HG03060 (cell line): ENCODE results near the gene RIN3.
"Not testable (repeated sequence)": the region's sequence is repeated elsewhere in the genome, so short reads cannot be mapped to it uniquely, and the experiment has no call there.

Source experiments
- ATAC-seq: cut with Tn5 transposase; IDR thresholded peaks from one replicate; pipeline ENCODE4 v1.9.1; 2021; ENCODE audit warnings: low read depth, moderate number of reproducible peaks; ENCODE audit not compliant: unreplicated experiment

The RIN3 gene

DNA sequence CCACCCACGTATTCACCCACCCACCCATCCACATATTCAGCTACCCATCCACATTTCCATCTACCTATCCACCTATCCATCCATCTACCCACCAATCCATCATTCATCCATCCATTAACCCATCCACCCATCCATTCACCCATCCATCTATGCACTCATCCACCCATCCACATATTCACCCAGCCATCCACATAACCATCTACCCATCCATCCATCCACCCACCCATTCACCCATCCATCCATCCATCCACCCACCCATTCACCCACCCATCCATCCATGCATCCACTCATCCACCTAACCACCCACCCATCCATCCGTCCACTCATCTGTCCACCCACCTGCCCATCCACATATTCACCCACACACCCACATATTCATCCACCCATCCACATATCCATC, 164.4 kb downstream of the RIN3 start:
- ATAC-seq, result no peak

DNA sequence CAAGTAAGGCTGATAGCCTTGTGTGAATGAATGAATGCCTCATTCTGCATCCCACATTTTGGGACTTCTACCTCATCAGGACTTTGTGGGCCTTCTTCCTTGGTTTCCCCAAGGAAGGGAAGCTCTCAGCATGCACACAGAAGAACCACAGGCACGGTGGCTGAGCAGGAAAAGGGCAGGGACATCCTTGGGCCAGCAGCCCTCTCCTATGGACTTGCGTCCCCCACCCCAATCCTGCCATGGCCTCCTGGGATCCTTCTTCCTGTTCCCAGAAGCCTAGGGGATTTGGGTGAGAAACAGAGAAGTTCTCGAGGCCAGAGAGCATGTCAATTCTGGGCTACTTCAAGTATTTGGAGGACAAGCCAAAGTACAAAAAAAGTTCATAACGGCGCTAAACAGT, 165.2 kb downstream of the RIN3 start:
- no peak for ATAC-seq

DNA sequence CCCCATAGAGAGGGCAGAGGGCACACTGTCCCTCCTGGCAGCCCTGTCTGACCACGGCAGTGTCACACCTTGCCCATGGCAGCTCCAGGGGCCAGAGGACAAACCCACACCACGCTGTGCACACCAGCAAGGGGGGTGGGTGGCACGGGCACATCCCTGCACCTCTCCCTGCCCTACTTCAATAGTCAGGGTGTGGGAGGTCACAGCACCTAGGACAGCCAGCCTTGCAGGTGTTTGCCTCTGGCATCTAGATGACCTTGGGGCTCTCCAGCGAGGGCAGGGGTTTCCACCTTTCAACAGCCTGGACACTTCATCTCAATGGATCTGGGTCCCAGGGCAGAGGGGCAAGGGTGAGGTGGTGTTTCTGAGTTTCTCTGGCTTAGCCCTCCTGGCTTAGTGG, 165.7 kb downstream of the RIN3 start:
- ATAC-seq, result no peak

DNA sequence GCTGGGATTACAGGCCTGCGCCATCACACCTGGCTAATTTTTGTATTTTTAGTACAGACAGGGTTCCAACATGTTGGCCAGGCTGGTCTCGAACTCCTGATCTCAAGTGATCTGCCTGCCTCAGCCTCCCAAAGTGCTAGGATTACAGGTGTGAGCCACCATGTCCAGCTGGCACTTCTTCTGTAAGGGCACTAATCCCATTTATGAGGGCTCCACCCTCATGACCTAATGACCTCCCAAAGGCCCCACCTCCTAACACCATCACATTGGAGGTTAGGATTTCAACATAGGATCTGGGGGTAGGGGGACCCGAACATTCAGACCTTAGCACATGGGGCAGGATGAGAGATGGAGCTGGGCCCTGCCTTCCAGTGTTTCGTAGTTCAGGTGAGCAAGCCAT, 166.7 kb downstream of the RIN3 start:
- ATAC-seq, result not testable (repeated sequence)

DNA sequence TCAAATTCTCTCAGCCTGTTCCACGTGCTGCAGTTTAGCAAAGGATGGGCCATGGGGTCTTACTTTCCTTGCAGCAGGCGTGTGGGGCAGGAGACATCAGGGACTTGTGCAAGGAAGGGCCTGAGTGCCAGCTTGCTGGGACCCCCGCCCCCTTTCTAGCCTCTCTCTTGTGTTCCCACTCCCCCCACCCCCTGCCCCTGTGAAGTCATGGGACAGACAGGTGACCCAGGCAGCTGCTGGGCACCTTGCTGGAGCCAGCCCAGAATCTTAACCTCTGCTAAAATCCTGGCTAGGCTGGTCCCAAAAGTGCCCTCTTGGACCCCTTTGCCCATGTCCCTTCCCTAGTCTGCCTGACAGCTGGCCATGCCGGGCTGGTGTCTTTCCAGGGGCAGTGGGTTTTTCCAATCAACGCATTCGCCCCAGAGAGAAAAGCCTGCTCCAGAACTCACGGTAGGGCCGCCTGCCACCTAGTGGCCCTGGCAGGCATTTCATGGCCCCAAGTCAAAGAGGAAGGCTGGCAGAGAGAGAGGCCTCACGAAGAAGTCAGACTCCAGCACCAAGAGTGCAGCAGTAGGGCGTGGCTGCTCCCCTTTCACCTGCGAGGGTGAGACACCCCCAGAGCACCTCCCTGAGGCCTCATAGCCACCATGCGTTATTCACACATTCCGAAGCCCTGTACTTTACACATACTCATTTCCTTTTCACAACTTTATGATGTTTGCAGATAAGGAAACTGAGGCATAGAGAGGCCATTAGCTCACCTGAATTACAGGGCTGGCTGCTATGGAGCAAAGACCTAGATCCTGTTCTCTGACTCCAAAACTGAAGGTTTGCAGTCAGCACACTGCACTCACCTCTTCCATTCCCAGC, 167.4 kb downstream of the RIN3 start:
- ATAC-seq, result no peak

DNA sequence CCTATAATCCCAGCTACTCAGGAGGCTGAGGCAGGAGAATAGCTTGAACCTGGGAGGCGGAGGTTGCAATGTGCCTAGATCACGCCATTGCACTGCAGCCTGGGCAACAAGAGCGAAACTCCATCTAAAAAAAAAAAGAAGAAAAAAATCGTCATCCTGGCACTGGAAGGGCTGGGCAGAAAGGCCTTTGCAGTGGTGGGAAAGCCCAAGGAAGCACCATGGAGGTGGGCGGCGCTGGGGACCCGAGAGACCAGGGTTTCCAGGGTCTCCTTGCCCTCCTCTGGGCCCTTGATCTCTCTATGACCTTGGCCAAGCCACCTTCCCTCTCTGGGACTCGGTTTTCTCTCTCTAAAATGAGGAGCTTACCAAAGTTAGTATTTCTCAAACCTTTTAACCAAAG, 169.5 kb downstream of the RIN3 start:
- ATAC-seq, result no peak

DNA sequence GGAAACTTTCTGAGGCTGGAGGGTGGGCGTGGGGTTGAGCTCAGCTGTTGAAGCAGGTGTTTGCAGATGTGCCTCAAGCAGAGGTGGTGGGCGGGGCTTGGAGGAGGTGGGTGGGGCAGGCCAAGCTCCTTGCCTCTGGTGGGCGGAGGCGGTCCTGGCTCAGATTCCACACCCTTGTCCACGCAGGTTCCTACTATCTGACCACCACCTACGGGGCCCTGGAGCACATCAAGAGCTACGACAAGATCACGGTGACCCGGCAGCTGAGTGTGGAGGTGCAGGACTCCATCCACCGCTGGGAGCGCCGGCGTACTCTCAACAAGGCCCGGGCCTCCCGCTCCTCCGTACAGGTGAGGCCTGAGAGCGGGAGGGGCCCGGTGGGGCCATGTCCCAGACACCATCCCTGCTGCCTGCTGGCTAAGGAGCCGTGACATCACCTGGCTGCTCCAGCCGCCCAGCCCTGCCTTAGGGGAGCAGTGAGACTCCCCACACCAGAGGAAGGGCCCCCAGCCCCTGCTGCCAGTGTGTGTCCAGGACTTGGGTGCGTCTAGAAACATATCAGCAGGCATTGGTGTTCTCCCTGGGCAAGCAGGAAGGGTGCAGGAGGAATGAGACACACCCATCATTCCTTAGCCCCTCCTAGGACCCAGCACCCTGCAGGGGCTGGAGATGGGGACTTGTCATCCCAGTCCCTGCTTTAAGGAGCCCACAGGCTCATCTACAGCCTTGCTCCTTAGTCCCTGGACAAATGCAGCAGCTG, 171.4 kb downstream of the RIN3 start:
- no peak for ATAC-seq

DNA sequence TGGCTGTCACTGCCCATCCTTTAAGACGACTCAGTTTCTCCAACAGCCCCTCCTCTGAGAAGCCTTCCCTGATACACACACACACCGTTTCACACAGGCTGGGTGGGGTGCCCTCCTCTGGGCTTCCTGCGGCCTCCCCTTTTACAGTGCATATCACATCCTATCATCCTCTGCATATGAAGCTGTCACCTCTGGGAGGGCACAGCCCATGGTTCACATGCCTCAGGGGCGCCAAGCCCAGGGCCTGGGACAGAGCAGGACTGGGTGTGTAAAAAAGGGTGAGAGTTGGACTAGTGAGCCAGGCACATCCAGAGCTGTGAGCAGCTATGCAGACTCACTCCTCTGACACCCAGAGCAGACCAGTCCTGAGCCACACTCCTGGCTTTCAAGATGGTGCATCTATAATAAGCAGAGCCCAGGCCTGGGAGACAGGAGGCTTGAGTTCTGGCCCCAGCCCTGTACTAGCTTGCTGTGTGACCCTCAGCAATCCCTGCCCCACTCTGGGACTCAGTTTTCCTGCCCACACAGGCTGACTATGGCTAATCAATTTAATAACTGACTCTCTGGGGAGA, 172.3 kb downstream of the RIN3 start:
- no peak for ATAC-seq

DNA sequence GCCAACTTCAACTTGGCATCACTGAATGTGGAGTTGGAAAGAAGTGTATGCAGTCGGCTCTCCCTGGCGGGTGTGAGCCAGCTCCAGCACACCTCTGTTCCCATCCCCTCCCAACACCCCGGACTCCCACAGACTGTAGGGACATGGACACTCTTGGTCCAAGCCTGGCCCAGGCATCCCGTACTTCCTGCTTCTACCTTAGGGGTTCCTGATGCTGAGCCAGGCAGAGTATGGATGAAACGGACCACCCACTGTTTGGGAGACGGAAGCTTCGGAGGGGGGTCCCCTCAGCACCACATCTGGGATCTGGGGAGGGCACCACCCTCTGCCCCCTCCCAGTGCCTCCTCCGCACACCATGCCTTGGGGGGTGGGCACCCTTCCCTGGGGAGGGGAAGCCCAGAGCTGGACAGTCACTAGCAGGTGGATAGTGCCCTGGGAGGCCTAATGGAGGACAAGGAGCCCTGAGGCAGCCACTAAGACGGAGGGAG, 172.9 kb downstream of the RIN3 start:
- ATAC-seq, result no peak

DNA sequence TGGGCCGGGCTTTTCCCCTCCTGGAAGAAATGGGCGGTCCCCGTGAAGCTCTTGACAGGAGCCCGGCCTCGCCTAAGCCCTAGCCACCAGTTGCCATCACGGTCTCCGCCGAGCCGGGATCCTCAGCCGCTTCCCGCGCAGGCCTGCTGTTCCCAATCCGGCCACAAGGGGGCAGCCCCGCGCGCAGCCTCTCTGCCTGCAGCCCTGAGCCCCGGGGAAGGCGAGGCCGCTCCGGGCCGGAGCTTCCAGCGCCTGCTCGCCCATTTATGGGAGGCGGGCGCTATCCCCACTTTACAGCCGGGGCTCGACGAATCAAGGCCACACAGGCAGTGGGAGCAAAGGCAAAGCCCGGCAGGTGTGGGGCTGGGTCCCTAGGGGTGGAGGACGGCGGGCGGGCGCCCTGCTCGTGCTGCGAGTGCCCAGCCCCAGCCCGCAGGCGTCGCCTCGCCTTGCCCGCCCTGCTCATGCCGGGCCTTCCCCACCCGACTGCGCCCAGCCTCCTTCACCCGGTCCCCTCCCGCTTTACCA, 173.4 kb downstream of the RIN3 start:
- ATAC-seq, result no peak

DNA sequence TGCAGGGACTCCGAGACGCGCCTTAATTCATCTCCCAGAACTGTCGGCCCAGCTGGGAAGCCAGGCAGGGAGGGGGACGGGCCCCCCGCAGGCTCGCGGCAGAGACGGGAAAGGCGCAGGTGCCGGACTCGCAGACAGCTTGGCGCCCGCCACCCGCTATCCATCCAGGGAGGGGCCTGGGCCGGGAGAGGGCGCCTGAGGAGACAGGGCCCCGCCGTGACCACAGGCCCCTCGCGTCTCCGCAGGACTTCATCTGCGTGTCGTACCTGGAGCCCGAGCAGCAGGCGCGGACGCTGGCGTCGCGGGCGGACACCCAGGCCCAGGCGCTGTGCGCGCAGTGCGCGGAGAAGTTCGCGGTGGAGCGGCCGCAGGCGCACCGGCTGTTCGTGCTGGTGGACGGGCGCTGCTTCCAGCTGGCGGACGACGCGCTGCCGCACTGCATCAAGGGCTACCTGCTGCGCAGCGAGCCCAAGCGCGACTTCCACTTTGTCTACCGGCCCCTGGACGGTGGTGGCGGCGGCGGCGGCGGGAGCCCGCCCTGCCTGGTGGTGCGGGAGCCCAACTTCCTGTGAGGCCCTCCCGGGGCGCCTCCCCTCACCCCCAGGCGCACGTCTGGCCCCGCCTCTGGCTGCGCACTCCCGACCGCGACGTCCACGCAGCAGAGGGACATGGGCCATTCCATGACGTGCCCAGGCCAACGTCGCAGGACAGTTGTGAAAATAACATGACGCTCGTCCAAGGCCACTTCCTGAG, 174.3 kb downstream of the RIN3 start:
- no peak for ATAC-seq

DNA sequence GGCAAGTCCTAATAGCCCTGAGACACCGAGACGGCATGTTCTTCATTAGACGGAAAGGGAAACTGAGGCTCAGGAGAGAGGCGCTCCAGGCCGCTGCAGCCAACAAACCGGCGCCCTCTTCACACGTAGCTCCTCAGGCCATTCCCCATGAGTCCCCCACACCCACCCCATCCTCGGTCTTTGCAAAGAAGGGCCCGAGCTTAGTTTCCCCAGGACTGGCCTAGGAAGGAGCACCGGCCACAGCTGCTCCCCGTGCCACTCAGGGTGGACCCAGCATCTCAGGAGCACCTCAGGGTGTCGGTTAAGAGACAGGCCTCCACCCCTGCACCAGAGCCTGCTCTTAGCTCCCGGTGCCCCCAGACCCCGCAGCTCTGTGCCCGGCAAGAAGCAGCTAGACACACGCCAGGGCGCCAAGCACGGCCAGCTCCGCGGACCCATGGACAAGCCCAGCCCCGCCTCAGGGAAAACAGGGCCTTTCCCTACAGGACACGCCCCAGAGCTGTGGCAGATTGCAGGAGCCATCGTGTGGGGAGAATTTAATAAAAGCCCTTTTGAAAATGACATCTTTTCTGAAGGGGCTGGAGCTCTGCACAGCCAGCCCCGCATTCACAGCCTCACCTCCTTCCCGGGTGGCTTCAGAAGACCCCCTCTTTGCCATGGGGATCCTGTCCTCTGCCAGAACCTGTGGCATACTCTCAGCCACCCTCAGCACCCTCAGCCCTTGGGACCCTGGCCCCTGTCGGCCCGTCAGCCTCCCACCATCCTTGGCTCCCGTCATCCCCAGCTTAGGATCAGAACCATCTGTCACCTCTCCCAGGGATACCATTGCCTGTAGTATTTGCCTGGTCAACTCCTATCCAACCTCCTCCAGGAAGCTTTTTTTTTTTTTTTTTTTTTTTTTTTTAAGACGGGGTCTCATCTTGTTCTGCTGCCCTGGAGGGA, 175.1 kb downstream of the RIN3 start:
- no peak for ATAC-seq

DNA sequence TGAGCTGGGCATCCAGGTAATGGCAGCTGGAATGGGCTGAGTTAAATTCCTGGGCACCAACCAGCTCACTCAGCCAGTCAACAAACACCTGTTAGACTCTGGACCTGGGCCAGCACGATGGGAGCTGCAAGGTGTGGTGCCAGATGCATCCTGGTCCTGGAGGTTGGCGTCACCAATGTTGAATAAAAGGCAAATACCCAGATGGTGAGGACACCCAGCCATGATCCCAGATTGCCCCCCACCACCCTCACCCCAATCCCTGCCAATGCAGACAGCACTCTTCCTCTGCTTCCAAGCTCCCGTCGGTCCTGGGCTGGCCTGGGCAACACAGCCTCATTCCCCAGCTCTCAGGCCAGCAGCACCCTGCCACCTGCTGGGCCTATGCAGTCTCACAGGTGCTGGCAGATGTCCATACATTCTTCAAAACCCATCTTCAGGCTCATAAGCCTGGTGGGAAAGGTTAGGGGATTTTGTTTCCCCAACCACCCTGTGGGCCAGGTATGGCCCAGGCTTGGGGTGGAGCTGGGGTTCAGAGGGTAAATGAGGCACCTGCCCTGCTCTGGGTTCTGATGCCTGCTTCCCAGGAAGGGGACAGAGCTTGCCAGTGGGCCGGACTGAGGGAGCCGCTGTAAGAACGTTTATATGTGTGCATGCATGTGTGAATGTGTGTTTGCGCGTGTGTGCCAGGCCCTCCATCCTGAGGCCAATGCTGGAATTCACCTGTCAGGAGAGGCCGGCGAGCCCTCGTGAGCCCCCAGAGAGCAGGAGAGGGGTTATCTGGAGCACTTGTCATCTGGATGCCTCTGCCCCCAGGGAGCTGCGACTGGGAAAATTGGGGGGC, 176.8 kb downstream of the RIN3 start:
- ATAC-seq, result no peak

DNA sequence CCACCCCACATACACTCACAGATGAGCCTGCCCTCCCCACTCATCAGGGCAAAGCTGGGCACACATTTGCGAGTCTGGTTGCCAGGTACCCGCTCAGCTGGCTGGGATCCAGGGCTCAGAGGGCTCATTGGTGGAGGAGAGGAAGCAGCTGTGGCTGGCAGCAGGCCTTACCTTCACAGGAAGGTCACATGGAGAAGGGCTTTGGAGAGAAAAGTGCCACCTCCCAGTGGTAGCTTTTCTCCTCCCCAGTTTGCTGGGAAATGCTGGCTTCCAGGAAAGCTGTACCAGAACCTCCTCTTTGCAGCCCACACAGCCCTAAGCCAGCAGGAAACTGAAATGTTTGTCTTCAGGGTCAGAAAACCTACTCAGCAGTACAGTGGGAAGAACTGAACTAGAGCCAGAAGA, 179.2 kb downstream of the RIN3 start:
- ATAC-seq, result no peak

DNA sequence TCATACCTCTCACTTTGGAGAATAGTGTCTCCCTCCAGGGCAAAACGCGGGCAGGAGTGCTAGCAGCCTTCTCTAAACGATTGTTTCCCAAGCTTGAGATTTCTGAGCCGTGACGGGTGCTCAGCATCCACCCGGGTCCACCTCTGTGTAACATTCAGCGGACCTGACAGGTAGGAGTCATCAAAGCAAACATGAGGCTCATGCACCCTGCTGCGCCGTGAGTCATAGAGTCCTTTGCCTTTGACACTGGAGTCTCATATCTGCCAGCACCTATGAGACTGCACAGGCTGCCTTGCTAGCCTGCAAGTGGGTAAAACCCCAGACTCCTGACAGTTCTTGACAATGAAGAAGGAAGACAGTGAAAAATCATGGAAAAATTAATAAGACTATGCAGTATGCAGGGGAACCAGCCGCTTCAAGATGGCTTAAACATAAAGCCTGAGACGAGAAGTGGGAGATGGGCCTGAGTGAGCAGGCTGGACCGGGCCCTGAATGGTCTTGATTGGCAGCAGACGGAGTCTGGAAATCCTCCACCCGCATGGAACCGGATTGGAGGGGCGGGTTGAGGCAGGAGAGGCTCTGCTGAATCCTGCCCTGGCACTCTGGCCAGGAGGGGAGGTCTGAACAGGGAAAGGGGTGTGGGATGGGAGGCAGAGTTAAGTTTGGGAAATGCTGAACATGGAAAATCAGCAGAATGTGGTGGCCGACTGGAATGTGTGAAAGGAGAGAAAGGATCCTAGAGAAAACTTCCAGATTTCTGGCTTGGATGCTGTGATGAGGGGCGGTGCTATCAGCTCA, 180.6 kb downstream of the RIN3 start:
- ATAC-seq, result no peak

DNA sequence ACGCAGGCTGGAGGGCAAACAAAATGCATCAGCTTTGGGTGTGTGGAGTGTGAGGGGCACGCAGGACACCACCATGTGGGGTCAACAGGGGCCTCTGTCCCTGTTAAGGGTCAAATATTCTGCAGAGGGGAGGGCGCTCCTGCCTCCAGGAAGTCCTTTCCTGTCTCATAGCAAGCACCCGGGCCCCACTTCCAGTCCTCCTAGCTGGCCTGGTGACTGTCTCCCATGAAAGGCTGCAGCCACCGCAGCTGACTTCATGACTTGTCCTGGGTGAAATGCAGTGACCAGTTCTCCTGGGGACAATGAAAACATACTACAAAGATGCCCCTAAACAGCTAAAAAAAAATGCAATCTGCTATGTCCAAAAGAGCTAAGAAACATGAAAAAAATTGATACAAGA, 181.2 kb downstream of the RIN3 start:
- no peak for ATAC-seq

DNA sequence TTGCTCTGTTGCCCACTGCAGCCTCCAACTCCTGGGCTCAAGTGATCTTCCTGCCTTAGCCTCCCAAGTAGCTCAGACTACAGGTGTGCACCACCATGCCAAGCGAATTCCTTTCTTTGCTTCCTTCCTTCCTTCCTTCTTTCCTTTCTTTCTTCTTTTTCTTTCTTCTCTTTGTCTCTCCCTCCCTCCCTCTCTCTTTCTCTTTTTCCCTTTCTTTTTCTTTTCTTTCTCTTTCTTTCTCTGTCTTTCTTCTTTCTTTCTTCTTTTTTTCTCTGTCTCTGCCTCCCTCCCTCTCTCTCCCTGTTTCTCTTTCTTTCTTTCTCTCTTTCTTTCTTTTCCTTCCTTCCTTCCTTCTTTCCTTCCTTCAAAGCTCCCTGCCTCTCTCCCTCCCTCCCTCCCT, 182.0 kb downstream of the RIN3 start:
- no peak for ATAC-seq

DNA sequence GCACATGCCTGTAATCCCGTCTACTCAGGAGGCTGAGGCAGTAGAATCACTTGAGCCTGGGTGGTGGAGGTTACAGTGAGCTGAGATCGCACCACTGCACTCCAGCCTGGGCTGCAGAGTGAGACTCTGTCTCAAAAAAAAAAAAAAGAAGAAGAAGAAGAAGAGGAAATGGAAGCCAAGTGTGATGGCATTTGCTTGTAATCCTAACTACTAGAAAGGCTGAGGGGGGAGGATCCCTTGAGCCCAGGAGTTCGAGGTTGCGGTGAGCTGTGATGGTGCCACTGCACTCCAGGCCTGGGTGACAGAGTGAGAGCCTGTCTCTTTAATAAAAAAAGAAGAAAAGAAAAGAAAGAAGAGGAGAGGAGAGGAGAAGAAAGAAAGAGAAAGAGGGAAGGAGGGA, 182.8 kb downstream of the RIN3 start:
- no peak for ATAC-seq
